ENCODE results near the gene SETD3.

DNA sequence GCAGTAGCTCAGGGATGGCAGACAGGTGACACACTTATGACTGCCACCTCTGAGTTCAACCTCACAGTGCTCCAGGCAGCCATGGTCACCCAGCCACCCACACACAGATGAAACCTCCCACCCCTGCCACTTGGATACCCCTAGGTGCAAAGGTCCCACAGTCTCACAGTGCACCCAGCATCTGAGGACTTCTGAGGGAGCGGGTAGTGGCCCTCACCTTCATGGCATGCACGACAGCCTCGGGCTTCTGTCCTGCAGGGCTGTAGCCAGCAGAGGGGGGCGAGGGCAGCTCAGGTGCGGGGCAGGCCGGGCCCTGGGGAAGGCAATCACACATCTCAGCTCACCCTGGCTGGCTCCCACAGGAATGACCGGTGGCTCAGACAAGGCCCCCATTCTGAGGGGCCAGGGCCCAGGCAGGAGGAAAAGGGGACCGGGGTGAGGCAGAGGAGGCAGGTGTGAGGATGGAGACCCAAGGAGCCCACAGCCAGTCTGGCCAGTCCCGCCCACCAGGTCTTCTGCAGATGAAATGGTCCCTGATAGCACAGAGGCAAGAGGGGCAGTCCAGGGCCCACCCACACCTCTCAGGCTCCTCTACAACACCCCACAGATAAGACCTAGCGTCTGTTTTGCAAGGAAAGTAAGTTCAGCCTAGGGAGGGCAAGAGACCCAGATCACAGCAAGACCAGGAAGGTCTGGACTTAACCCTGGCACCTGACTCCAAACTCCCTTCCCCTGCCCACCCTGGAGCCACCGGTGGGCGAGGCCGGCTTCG is 36.4 kb upstream of the SETD3 start:
- TF ChIP-seq, protein P1, sequence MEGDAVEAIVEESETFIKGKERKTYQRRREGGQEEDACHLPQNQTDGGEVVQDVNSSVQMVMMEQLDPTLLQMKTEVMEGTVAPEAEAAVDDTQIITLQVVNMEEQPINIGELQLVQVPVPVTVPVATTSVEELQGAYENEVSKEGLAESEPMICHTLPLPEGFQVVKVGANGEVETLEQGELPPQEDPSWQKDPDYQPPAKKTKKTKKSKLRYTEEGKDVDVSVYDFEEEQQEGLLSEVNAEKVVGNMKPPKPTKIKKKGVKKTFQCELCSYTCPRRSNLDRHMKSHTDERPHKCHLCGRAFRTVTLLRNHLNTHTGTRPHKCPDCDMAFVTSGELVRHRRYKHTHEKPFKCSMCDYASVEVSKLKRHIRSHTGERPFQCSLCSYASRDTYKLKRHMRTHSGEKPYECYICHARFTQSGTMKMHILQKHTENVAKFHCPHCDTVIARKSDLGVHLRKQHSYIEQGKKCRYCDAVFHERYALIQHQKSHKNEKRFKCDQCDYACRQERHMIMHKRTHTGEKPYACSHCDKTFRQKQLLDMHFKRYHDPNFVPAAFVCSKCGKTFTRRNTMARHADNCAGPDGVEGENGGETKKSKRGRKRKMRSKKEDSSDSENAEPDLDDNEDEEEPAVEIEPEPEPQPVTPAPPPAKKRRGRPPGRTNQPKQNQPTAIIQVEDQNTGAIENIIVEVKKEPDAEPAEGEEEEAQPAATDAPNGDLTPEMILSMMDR (optimal IDR thresholded peaks at IDR 0.05 in 1 of 3, IDR thresholded peaks at IDR 0.05 in 1 of 3, conservative IDR thresholded peaks at IDR 0.05 in 1 of 3; ENCODE audit: extremely low read depth in 1 of 3, insufficient read depth in 2 of 3, low read length in 3 of 3): no peak
- TF ChIP-seq EZH2 (IDR thresholded peaks at IDR 0.05; ENCODE audit: low read length): no peak

Measured in keratinocyte (primary cell).